Neural cell (in vitro differentiated cells): ENCODE measurements around the gene ZFR. TPM values are rescaled to one million over a fixed set of nuclear protein-coding genes. Genes with fewer than 3 reads are reported as not detected.

Experiments
- H2AFZ ChIP-seq: fragments of 200-600, 300-800 bp; sonication (generic), shearing (Covaris generic); 2 replicates; pipeline ENCODE4 v1.6.0; 2014; ENCODE audit warnings: low read depth, mild to moderate bottlenecking, antibody characterized with exemption, low read length, moderate library complexity
- H3F3A ChIP-seq: fragments of 200-600 bp; shearing (Covaris generic); 2 replicates; pipeline ENCODE4 v1.6.1; 2016; ENCODE audit warnings: mild to moderate bottlenecking, moderate library complexity, mixed read lengths, antibody characterized with exemption, low read length; ENCODE audit not compliant: insufficient read depth, poor library complexity, severe bottlenecking
- H3K27ac ChIP-seq: fragments of 200-600, 300-800 bp; sonication (generic), shearing (Covaris generic); 2 replicates; pipeline ENCODE4 v1.5.1; 2014; ENCODE audit warnings: mild to moderate bottlenecking, low read length, moderate library complexity
- H3K27me3 ChIP-seq: fragments of 300-800, 200-600 bp; sonication (generic), shearing (Covaris generic); 2 replicates; pipeline ENCODE4 v1.6.0; 2014; ENCODE audit warnings: mild to moderate bottlenecking, low read depth, low read length, moderate library complexity; ENCODE audit not compliant: insufficient read depth
- H3K36me3 ChIP-seq: fragments of 300-800, 200-600 bp; sonication (generic), shearing (Covaris generic); 2 replicates; pipeline ENCODE4 v1.5.1; 2014; ENCODE audit warnings: mild to moderate bottlenecking, antibody characterized with exemption, low read length, moderate library complexity; ENCODE audit not compliant: insufficient read depth
- H3K4me2 ChIP-seq: fragments of 300-800, 200-600 bp; sonication (generic), shearing (Covaris generic); 2 replicates; pipeline ENCODE4 v1.6.0; 2014; ENCODE audit warnings: mild to moderate bottlenecking, low read length
- H3K4me3 ChIP-seq: fragments of 300-800, 200-600 bp; sonication (generic), shearing (Covaris generic); 2 replicates; pipeline ENCODE4 v1.5.1; 2014; ENCODE audit warnings: mild to moderate bottlenecking, low read length, moderate library complexity
- H3K79me2 ChIP-seq: fragments of 200-600 bp; shearing (Covaris generic); replicated peaks from 2 replicates; pipeline ENCODE4 v1.6.0; 2014; ENCODE audit warnings: mild to moderate bottlenecking, low read length, moderate library complexity; ENCODE audit not compliant: insufficient read depth
- H3K9ac ChIP-seq: fragments of 300-800, 200-600 bp; sonication (generic), shearing (Covaris generic); 2 replicates; pipeline ENCODE4 v1.6.1; 2016; ENCODE audit warnings: mild to moderate bottlenecking, low read length, mixed read lengths
- H3K9me2 ChIP-seq: fragments of 200-600 bp; shearing (Covaris generic); 2 replicates; pipeline ENCODE4 v1.6.1; 2016; ENCODE audit warnings: mild to moderate bottlenecking, low read length, mixed read lengths; ENCODE audit not compliant: insufficient read depth
- H3K9me3 ChIP-seq: fragments of 200-600, 300-800 bp; sonication (generic), shearing (Covaris generic); 2 replicates; pipeline ENCODE4 v1.6.1; 2016; ENCODE audit warnings: mild to moderate bottlenecking, mixed run types, low read length, moderate library complexity, mixed read lengths
- H4K20me1 ChIP-seq: fragments of 200-600 bp; shearing (Covaris generic); 2 replicates; pipeline ENCODE4 v1.6.1; 2016; ENCODE audit warnings: mild to moderate bottlenecking, mixed run types; ENCODE audit not compliant: insufficient read depth
- CTCF ChIP-seq: fragments of 450-650 bp; IDR thresholded peaks from 2 replicates; pipeline ENCODE4 v1.5.1; 2014; ENCODE audit warnings: antibody characterized with exemption, mild to moderate bottlenecking, moderate library complexity; ENCODE audit not compliant: poor library complexity, severe bottlenecking
- EP300 ChIP-seq: fragments of 450-650 bp; conservative IDR thresholded peaks from 2 replicates; pipeline ENCODE4 v1.6.1; 2014; ENCODE audit warnings: antibody characterized with exemption, mild to moderate bottlenecking, moderate library complexity; ENCODE audit not compliant: poor library complexity, severe bottlenecking
- EZH2 ChIP-seq: fragments of 200-600, 300-800 bp; shearing (Covaris generic), sonication (generic); IDR thresholded peaks from 2 replicates; pipeline ENCODE4 v1.6.1; 2014; ENCODE audit warnings: antibody characterized with exemption, low read length, borderline replicate concordance, mild to moderate bottlenecking; ENCODE audit not compliant: insufficient read depth, poor library complexity, severe bottlenecking
- MXI1 ChIP-seq: fragments of 450-650 bp; conservative IDR thresholded peaks from 2 replicates; pipeline ENCODE4 v1.6.1; 2014; ENCODE audit warnings: antibody characterized with exemption, mild to moderate bottlenecking; ENCODE audit not compliant: poor library complexity, severe bottlenecking
- POLR2AphosphoS5 ChIP-seq: IDR thresholded peaks from 2 replicates; pipeline ENCODE4 v1.6.1; 2012
- RAD21 ChIP-seq: fragments of 450-650 bp; conservative IDR thresholded peaks from 2 replicates; pipeline ENCODE4 v1.6.1; 2014; ENCODE audit warnings: antibody characterized with exemption, mild to moderate bottlenecking, moderate library complexity
- REST ChIP-seq: IDR thresholded peaks from 2 replicates; pipeline ENCODE4 v1.6.1; 2012; ENCODE audit warnings: borderline replicate concordance
- SMC3 ChIP-seq: fragments of 450-650 bp; conservative IDR thresholded peaks from 2 replicates; pipeline ENCODE4 v1.6.1; 2014; ENCODE audit warnings: antibody characterized with exemption, mild to moderate bottlenecking, moderate library complexity; ENCODE audit not compliant: poor library complexity
- TAF1 ChIP-seq: IDR thresholded peaks from 2 replicates; pipeline ENCODE4 v1.6.1; 2012; ENCODE audit warnings: low read depth
- polyA plus RNA-seq: library from polyadenylated mRNA; depleted of rRNA; stranded (reverse); fragments of >200 nt; gene quantifications from 2 replicates; pipeline ENCODE4 v1.2.3, GENCODE V29; 2014

ZFR gene
- polyA plus RNA-seq, 1 donor from 2014 or later: 141 TPM

DNA sequence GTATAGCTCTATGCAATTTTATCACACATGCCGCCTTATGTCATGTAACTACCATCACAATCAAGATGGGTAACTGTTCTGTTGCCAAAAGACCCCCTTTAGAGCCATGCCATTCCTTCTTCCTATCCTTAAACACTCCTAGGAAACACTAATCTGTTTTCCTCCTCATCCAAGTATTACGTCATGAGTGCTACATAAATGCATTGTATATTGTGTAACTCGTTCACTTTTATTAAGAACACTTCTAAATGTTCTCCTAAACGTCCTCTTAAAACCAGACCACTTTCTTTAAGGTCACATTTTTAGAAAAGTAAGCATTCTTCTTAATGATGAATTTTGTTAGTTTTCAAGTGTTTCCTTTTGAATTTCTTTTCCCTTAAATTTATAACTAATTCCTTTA is 82.0 kb downstream of the ZFR start:
- Histone ChIP-seq H4K20me1 (no peaks in the 10 kb centered on the region), H3K9ac (no peak overlapping the region), H2AFZ (no peak overlapping the region), H3K9me3 (no peaks in the 10 kb centered on the region), H3K79me2 (no peaks in the 10 kb centered on the region), H3K4me3 (no peak overlapping the region), H3F3A (no peaks in the 10 kb centered on the region), H3K27me3 (no peaks in the 10 kb centered on the region), H3K4me2 (no peak overlapping the region), H3K9me2 (no peaks in the 10 kb centered on the region), H3K36me3 (peaks cover 6% of the 10 kb centered on the region), H3K27ac (no peak overlapping the region)
- TF ChIP-seq SMC3 (no peak), REST (no peak), POLR2AphosphoS5 (no peak)

- H3K4me3 ChIP-seq: no peak overlapping the region
- TF ChIP-seq MXI1: no peak
- TF ChIP-seq REST: no peak
- no peak for TF ChIP-seq SMC3
- TF ChIP-seq RAD21: no peak
- TF ChIP-seq POLR2AphosphoS5: no peak
- TF ChIP-seq EZH2: no peak
- TF ChIP-seq TAF1: no peak
- no peak for TF ChIP-seq EP300
- no peak for TF ChIP-seq CTCF
These were observed 83.6 kb downstream of the ZFR start for GRCh38 chr5:32360906-32361305.

More at GRCh38 chr5:32360906-32361305, 83.6 kb downstream of the ZFR start:
- H2AFZ ChIP-seq: no peak overlapping the region
- H3K27ac ChIP-seq: no peak overlapping the region
- H3K36me3 ChIP-seq: peaks cover 4% of the 10 kb centered on the region
- H3K4me2 ChIP-seq: no peak overlapping the region
- no peaks in the 10 kb centered on the region for H4K20me1 ChIP-seq
- H3F3A ChIP-seq: no peaks in the 10 kb centered on the region
- no peaks in the 10 kb centered on the region for H3K9me3 ChIP-seq
- H3K79me2 ChIP-seq: no peaks in the 10 kb centered on the region
- no peaks in the 10 kb centered on the region for H3K9me2 ChIP-seq
- no peaks in the 10 kb centered on the region for H3K27me3 ChIP-seq
- no peak overlapping the region for H3K9ac ChIP-seq
